NT2/D1 (cell line): ENCODE data around the gene PSORS1C1.

Experiments
- SUZ12 ChIP-seq: IDR thresholded peaks from 2 replicates; pipeline ENCODE4 v1.6.1; 2011; ENCODE audit not compliant: insufficient read length, insufficient read depth; ENCODE audit errors: extremely low read depth
- YY1 ChIP-seq: IDR thresholded peaks from 2 replicates; pipeline ENCODE4 v1.6.1; 2011; ENCODE audit not compliant: insufficient read length, insufficient read depth

- TF ChIP-seq SUZ12 (no peak), YY1 (no peak)
Observed at GRCh38 chr6:31111712-31112111, 2.9 kb upstream of the PSORS1C1 start.
